CD4-positive, alpha-beta T cell treated with Interleukin-10 for 1 hour (primary cell): ENCODE results near the gene CBFB.
"Not testable (repeated sequence)": the region's sequence is repeated elsewhere in the genome, so short reads cannot be mapped to it uniquely, and the experiment has no call there.

Source experiments
- DNase-seq: peaks from one replicate; pipeline ENCODE4 v3.0.0-alpha.2; 2020

Gene CBFB

DNA sequence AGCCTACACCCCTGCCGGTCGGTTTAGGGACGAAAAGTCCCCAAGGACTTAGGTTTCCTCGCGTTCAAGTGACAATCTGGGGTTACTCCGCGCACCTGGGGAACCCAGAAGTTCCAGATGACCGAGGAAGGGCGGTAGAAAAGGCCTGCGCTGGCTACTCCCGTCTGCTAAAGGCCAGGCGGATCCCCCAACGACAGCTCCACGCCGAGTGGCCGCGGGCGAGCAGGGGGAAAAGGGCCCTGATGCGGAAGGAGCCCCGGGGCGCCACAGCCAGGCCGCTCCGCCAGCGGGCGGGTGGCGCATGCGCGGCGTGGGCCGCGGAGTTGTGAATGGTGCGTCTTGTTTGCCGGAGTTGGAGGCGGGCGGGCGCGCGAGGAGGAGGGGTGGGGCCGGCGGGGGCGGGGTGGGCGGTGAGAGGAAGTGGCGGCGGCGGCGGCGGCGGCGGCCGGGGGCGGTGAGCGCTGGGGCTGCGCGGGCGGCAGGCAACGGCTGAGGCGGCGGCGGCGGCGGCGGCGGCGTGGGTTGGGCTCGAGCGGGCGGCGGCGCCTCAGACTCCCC is at the start of gene CBFB:
TSS of gene CBFB (plus strand) at position 454 of the 558 bp plus-strand sequence. CDS start 259 bp downstream, outside the sequence.
- peak; percentile 95 for DNase-seq

GRCh38 chr16:66983033-66983432 is 45.9 kb upstream of the CBFB start:
- no peak for DNase-seq

DNA sequence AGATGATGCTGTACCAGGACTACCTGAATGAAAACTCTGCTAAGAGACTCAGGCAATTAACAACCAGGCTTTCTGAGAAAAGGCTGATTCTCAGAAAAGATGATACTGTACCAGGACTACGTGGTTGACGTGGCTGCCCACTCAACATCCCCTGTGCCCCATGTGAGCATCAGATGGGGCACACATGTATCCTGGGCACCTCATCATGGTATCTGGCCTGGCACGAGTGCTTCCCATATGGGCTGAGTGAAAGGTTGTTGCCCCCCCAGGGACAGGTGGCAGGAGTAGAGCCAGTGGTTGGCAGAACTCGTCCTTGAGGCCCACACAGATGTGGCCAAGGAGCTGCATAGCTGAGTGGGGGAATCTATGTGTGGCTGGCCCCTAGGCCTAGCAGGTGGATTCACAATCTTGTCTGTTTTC is 44.0 kb upstream of the CBFB start:
- DNase-seq = peak; percentile 19

DNA sequence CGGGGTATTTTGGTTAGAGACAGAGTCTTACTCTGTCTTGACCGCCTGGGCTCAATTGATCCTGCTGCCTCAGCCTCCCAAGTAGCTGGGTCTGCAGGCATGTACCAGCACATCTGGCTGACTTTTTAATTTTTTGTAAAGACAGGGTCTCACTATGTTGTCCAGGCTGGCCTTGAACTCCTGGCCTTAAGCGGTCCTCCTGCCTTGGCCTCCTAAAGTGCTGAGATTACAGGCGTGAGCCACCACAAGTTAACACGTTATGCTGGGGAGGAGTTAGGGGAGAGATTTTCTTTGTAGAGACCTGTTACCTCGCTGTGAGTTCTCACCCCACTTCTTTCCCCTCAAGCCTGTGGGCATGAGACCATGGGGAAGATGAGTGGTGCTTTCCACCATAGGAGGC is 42.4 kb upstream of the CBFB start:
- DNase-seq = no peak

GRCh38 chr16:66988197-66988788 is 40.7 kb upstream of the CBFB start, which contains the start of gene CES4A:
Gene CES4A (plus strand): TSS chr16:66988589. CDS start chr16:66988773, 184 bp downstream.
- DNase-seq = no peak

DNA sequence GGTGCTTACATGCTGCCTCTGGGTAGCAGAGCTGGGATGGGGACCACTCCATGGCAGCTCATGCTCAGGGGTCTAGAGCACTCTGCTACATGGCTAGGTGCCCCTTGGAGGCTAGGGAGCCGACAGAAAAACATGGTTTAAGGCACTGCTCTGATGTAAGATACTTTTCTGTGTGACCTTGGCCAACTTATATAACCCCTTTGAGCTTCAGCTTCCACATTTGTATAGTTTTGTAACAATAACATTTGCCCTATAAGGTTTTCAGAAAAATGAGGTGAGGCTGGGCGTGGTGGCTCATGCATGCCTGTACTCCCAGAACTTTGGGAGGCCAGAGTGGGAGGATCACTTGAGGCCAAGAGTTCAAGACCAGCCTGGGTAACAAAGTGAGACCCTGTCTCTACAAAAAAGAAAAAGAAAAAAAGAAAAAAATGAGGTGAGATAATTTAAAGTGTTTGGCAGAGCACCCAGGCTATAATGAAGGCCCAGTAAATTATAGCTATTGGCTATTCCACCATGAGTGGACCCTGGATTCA is 37.3 kb upstream of the CBFB start:
- DNase-seq = no peak

GRCh38 chr16:66993558-66993957 is 35.4 kb upstream of the CBFB start:
- not testable (repeated sequence) for DNase-seq

GRCh38 chr16:66996324-66996982 is 32.5 kb upstream of the CBFB start:
- no peak for DNase-seq

DNA sequence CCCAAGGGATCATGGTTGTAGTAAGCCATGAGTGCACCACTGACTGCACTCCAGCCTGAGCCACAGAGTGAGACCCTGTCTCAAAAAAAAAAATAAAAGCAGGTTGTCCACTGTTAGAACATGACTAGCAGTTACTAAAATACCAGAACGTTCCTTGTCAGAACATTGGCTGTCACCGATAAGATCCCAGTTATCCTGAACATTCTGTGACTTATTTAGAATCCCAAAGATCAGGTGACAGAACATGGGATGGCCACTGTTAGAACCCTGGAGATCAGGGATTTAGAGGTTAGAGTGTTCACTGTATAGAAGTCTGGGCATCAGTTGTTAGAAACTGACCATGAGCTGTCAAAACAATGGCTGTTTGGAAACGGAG is 32.0 kb upstream of the CBFB start:
- DNase-seq = no peak

DNA sequence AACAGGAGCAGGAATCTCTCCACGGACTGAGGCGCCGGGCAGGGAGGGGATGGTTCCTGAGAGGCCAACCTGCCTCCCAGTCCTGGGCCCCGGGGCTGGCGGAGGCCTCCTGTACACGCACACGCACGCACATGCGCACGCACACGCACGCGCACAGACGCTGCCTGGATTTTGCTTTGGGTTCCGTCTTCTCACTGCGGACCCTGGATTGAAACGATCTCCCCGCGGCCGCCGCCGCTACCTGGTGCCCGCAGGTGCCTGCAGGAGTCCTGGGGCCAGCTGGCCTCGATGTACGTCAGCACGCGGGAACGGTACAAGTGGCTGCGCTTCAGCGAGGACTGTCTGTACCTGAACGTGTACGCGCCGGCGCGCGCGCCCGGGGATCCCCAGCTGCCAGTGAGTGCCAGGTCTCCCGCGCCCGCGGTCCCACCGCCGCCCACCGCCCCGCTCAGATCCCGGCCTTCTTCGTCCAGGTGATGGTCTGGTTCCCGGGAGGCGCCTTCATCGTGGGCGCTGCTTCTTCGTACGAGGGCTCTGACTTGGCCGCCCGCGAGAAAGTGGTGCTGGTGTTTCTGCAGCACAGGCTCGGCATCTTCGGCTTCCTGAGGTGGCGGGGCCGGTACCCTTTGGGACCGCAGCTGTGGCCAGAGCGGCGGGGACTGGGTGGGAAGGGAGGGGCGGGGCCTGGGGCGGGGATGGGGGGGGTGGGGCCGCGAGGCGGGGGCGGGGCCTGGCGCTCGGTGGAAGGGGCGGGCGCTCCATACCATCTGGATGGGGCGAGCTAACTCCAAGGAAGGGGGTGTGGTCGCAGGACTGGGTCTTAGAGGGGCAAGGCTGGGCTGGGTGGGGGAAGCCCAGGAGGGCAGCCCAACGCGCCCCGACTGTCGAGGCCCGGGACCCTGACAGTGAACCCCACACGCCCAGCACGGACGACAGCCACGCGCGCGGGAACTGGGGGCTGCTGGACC is 28.3 kb upstream of the CBFB start:
- DNase-seq = peak; percentile 69

GRCh38 chr16:67001726-67002125 is 27.2 kb upstream of the CBFB start:
- DNase-seq = no peak

DNA sequence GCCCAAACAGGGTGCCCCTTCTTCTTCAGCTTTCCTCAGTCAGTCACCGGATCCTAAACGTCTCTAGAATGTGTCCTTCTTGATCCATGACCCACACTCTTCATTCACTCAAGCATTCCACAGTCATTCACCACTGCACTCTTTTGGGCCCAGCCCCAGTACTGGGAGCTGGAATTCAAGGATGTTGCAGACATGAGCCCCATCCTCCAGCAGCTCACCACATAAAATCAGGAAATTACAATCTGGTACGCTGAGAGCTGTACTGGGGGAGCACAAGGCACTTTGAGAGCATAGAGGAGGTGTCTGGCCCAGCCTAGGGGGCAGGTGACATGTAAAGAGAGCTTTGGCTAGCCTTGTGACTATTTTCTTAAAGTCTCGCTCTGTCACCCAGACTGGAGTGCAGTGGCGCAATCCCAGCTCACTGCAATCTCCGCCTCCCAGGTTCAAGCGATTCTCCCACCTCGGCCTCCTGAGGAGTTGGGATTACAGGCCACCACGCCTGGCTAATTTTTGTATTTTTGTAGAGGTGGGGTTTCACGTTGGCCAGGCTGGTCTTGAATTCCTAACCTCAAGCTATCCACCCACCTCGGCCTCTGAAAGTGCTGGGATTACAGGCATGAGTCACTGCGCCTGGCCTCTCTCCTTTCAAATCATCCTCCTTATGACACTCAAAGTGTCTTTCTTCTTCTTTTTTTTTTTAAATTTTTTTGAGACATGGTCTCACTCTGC is 21.9 kb upstream of the CBFB start:
- no peak for DNase-seq

DNA sequence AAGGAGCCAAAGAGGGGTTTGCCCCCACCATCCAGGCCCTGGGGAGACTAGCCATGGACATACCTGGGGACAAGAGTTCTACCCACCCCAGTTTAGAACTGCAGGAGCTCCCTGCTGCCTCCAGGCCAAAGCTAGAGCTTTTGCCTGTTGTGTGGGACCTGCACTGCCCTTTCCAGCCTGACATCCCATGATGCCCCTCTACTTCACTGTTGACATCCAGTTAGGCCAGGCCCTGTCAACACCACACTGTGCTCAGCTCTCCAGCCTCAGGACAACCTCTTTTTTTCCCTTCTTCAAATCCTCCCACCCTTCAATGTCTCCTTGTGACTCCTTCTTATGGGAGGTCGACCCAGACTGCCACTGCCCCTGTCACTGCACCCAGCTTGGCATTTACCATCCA is 19.8 kb upstream of the CBFB start:
- no peak for DNase-seq

- DNase-seq = no peak
These were observed 17.7 kb upstream of the CBFB start for GRCh38 chr16:67011274-67011673.

DNA sequence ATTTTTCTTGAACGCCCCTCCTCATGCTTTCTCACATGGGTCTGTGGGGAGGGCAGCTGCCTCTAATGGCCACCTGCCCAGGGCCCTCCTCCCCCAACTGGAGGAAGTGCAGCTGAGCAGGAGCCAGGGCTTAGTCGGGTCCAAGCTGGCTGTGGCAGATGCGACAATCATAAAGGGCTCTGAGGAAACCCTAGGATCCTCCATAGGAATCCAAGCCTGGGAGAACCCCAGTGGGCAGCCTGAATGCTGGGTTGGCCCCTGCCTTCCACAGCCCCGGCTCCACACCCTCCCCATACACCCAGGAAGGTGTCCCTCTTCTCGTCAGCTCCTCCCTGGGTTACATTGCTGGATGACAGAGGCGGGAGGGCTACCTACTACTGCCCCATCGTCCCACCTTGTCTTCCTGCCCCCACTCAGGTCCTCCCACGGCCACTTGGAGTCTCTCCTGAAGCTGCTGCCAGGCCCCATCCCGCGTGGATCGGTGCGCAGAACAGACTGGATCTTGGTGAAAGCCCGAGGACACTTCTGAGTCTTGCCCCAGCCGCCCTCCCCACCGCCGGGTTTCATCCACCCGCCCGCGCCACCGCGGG is 15.6 kb upstream of the CBFB start:
- no peak for DNase-seq

DNA sequence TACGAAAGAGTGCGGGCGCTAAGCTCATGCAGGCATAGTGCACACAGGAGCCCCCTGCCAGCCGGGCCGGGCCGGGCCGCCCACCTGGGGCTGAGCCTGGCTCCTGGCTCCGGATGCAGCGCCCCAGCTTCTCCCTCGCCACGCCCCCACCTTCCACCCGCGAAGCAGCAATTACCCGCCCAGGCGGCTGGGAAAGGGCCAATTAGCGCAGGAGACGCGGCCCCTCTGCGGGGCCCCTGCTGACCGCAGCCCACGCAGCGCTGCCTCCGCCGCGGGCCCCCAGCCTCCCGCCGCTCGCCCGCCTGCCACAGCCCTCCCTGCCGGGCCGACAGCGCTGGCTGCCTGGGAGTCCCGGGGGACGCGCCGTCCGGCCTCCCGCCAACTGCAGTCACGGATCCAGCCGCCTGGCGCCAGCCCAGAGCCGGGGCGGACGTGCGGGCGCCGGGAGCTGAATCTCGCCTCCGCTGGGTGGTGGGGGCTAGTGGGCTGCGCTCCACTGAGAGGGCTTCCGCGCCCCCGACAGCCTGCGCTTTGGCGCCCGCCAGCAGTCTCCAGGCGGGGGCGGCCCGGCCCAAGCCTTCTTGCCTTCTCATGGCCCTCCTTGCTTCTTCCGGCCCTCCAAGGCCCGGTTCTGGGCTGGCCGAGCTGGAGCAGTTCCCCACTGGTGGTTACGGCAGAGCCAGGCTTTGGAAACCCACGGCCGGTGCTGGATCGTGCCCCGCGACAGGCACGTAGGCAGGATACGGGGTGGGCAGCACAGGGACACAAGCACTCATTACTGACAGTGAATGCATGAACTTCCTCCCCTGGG is 14.9 kb upstream of the CBFB start:
- peak; percentile 73 for DNase-seq

DNA sequence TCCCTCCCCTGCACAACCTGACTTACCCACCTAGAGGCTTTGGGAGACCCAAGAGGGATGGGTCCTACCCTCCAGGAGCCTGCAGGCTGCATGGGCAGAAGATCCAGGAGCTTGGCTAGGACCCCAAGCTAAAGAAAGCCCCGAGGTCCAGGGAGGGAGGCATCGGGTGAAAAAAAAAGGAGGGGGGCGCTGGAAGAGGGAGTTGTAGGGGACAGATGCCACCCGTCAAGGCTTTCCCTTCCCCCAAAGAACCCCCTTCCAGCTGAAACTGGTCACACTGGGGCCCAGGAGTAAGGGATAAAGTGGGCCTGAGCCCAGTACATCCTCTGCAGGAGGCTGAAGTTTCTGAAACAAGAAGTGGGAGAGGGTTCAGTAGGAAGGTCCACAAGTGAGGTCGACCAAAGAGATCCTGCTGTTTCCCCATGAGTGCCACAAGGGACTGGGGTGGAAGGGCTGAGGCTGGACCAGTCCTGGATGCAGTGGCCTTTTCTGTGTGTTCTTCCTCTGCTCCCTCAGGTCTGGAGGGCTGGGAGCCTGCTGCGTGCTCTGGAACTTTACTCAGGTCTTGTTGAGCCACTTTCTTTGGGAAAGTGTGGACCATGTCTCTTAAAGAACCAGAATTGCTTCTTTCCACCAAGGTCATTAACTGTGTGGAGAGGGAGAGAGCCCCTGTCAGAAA is 14.2 kb upstream of the CBFB start:
- DNase-seq = no peak

- DNase-seq = no peak
These were observed 13.6 kb upstream of the CBFB start for GRCh38 chr16:67015313-67015731.

GRCh38 chr16:67016143-67016542 is 12.8 kb upstream of the CBFB start:
- no peak for DNase-seq

DNA sequence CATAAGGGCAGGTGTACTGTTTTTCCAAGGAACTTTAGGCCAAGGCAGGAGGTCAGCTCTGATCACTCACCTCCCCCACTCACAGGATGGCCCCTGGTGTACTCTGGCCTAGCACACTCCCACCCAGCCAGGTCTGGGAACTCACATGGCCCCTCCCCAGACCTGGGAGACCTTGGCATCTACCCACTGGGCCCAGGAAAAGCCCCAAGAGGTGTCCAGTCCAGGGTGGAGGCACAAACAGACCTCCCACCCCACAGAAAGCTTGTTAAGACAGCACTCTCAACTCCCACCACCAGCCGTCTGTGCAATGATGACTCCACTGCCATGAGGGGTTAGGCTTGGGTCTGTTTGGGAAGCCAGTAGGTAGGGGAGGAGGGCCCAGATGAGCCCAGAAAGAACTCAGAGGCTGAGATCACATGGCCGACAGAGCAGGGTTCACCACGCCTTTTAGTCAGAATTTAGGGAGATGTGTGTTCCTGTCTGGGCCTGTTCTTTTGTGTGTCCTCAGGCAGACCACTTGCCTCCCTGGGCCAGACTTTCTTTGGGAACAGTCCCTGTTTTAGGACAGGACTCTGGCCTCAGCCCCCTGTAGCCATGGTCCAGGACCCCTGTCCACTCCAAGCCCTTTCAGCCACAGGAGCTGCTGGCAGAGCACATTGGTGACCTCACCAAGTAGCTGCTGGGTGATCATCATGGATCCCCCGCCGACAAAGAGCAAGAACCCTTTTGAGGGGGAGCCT is 12.1 kb upstream of the CBFB start:
- no peak for DNase-seq
